Cardiac atrium fibroblast (primary cell): ENCODE measurements around the gene DENND2D. TPM values are rescaled to one million over a fixed set of nuclear protein-coding genes. Genes with fewer than 3 reads are reported as not detected.

Source experiments
- total RNA-seq: library from RNA; depleted of rRNA; stranded (reverse); fragments of >200 nt; gene quantifications from 2 replicates; pipeline ENCODE4 v1.2.3, GENCODE V29; 2015

The DENND2D gene
- total RNA-seq = 3.7 and 4.9 TPM in 2 replicates

GRCh38 chr1:111199881-111200801, at the start of gene DENND2D:
Gene DENND2D (minus strand): TSS chr1:111200646. CDS start chr1:111200459, 187 bp downstream.

GRCh38 chr1:111227434-111227833, 27.0 kb upstream of the DENND2D start, which contains the start of gene CHI3L2:
Gene CHI3L2 (plus strand): TSS chr1:111227713. CDS start chr1:111227730, 17 bp downstream.

GRCh38 chr1:111139956-111140679, 60.3 kb downstream of the DENND2D start, which contains the start of the genes CEPT1 and DRAM2:
Gene CEPT1 (plus strand): TSS chr1:111140223. CDS start chr1:111147715, 7,492 bp downstream.
Gene DRAM2 (minus strand): TSS chr1:111140093. CDS start chr1:111131554, 8,539 bp downstream.

Other genes with a start within 250 kb of the DENND2D start
- gene LRIF1, start 236.7 kb downstream of the DENND2D start, total RNA-seq = 9.4 and 12.3 TPM in 2 replicates
- 66.6 and 74.0 TPM in 2 replicates for gene DRAM2, start 60.6 kb downstream of the DENND2D start, total RNA-seq
- 24.0 and 31.8 TPM in 2 replicates for gene CEPT1, start 60.4 kb downstream of the DENND2D start, total RNA-seq
- 4.9 and 46.3 TPM in 2 replicates for gene CHI3L2, start 27.1 kb upstream of the DENND2D start, total RNA-seq
- not detected in 2 replicates for gene CHIA, start 90.2 kb upstream of the DENND2D start, total RNA-seq
- gene OVGP1, start 227.1 kb upstream of the DENND2D start, total RNA-seq = 0.16 and 0.36 TPM in 2 replicates
- 35.3 and 41.9 TPM in 2 replicates for gene WDR77, start 248.6 kb upstream of the DENND2D start, total RNA-seq
- 162 and 169 TPM in 2 replicates for gene ATP5PB, start 248.8 kb upstream of the DENND2D start, total RNA-seq